Raji (cell line): ENCODE measurements around the gene ANKRD52.

Experiments
- POLR2A ChIP-seq: IDR thresholded peaks from 2 replicates; pipeline ENCODE4 v1.6.1; 2011; ENCODE audit warnings: low read depth, low read length, control low read depth; ENCODE audit not compliant: insufficient read depth

The ANKRD52 gene

DNA sequence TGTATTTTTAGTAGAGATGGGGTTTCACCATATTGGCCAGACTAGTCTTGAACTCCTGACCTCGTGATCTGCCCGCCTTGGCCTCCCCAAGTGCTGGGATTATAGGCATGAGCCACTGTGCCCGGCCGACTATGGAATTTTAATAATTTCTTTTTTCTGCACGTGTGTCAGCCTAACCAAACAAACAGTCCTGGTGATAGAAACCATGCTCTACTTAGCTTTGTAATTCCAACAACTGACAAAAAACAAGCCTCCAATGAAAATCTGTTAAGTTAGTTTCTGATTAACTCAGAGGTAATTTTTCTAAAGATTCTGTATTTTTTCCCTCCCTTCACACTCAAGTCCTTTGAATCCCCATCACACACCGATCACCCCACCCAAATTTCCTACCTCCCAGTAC is 23.8 kb upstream of the ANKRD52 start:
- TF ChIP-seq POLR2A = no peak

DNA sequence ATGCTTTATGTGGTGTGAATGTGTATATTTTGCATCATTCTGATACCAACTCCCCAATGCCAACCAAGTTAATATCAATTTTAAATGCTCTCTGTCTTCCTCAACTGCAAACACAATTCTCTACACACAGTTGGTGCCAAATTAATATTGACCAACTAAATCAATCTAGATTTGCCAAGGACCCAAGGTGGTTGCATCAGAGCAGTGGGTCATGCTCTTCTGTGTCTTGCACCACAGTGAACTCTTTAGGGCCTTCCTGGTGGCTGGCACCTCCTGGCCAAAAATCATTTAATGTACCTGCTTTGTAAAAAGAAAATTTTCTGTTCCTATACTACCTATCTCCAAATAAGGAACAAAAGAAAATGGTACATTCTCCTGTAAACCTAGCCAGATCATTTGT is 22.7 kb upstream of the ANKRD52 start:
- TF ChIP-seq POLR2A = no peak

DNA sequence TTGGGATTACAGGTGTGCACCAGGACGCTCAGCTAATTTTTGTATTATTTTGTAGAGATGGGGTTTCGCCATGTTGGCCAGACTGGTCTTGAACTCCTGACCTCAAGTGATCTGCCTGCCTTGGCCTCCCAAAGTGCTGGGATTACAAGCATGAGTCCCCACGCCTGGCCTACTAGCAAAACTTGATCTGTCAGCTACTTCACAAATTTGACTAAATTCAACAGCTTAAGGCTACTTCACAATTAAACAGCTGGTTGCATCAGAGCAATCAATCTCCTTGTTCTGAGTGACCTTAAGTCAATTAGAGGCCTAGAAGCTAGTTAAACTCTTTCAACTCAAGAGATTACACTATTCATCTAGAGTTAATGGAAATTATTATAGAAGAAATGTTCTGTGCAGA is 20.7 kb upstream of the ANKRD52 start:
- TF ChIP-seq POLR2A = no peak

DNA sequence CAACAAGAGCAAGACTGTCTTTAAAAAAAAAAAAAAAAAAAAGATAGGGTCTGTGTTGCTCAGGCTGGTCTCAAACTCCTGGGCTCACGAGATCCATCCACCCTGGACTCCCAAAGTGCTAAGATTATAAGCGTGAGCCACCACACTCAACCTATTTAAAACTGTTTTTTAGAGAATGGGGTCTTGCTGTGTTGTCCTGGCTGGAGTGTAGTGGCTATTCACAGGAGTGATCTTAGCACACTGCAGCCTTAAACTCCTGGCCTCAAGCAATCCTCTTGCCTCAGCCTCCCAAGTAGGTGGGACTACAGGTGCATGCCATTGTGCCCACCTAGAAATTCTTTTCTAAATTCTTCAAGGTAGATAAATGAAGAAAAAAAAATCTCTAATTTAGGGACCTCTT is 16.1 kb upstream of the ANKRD52 start:
- TF ChIP-seq POLR2A = no peak

DNA sequence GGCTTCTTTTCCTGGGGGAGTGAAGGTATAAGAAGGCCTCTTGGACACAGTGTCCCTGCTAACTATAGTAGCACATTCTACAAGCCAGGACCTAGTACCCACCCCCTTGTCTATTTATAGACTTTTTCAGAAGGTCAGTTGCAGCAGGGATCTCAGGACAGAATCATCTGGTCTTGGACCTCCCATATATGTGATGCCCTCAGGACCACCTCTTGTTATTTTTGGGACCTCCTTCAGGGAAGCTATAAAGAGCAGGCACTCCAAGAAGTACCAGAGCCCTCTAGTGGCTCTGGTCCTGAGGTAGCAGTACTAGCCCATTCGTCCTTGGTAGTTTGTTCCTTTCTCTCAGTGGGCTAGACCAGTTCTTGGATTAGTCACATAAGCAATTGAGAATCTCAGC is 12.8 kb upstream of the ANKRD52 start:
- TF ChIP-seq POLR2A = no peak

DNA sequence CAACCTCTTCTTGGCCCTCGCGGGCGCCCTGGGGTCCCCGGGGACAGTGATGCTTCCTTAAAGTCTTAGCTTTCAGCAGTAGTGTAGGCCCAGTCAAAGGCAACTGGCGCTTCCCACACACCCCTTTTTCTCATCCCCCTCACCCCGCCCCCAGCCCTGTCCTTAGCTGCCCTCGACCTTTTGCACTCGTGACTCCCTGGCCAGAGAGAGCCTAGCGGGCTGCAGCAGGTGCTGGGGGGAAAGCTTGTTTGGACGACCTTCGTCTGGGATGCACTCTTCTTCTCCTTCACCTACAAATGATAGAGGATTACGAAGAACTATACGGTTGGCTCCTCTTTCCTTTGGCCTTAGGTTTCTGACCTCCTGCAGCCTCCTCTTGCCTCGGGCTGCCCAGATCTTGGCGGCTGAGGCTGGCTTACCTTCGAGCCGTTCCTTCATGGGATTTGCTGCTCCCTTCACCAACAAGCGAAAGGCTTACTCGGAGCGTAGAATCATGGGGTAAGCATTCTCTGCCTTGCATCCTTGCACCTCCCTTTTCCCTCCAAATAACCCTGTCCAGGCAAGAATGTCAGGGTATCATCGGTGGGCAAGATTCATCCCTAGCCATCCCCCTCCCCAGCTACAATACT is 9.4 kb upstream of the ANKRD52 start:
- TF ChIP-seq POLR2A = no peak

DNA sequence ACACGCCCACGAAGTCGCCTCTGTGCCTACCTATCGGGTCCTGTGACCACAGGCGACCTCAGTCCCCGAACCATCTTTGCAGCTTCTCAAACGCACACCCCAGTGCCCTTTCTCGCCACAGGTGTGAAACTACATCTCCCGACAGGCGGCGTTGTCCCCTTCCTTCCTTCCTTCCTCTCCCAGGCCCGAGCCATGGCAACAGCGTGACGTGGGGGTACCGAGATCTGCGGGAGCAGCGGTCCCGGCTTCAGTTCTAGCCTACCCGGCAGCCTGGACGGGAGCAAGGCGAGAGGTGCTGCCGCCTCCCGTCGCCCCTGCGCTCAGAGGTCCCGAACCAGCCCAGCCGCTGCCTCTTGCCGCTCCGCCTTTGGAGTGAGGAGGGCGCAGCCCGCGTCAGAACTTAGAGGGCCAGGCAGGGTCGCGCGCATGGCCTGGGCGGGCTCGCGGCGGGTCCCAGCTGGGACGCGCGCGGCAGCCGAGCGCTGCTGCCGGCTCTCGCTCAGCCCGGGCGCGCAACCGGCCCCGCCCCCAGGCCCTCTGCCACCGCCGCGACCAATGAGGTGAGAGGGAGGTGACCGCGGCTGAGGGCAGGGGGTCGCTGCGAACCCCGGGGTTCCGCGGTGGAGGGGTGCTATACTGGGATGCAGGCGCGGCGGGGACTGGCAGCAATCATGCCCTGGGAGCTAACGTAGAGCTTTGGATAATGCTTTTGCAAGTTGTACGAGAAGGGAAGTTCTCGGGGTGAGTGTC is 8.7 kb upstream of the ANKRD52 start, which contains the start of gene COQ10A:
COQ10A (plus strand) TSS at position 250 of the 750 bp plus-strand sequence; CDS start at position 427, 177 bp downstream.
- TF ChIP-seq POLR2A = peak; percentile 92

DNA sequence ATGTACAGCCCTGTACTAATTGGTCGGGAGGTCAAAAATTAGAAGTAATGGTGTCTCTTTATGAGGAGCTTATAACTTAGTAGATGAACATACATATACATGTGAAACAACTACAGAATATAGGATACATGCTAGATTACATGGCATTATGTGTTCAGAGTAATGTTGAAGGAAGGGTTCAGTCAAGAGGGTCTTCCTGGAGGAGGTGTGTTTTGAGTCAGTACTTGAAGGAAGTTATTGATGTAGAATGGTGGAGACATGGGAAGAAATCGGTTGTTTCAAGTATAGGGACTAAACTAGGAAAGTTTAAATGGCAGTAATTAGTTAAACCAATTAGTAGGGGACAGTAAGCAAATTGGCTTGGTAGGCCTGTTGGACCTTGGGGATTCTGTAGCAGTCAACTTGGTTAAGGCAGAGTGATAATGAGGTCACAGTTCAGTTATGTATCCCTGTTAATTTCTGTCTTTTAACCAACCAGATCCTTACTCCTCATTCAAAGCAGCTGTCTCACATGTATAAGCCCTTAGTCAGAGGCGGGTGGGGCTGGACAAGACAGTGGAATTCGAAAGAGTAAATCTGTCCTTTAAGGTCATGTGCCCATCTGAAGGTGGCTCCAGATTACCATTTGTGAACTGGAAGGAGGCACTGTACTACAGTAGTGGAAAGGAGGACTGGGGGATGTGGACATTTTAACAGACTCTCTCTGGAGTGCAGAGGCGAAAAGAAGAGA is 3.5 kb upstream of the ANKRD52 start:
- TF ChIP-seq POLR2A = no peak

DNA sequence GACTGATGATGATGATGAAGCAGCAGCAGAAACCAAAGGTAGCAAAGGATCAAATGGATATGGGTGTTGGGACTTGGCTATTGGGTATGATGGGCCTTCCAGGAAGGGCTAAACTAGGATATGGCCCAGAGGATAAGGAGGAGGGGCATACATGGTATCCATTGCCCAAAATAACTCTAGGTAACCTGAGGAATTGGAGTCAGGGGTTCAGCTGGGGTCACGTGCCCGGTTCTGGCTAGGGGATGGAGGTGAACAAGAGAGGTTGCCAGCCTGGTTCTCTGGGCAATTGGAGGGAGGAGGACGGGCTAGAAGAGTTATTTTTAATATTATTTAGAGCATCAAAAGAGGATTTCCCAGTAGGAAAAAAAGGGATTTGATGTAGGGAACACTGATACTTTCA is 2.7 kb upstream of the ANKRD52 start:
- no peak for TF ChIP-seq POLR2A

DNA sequence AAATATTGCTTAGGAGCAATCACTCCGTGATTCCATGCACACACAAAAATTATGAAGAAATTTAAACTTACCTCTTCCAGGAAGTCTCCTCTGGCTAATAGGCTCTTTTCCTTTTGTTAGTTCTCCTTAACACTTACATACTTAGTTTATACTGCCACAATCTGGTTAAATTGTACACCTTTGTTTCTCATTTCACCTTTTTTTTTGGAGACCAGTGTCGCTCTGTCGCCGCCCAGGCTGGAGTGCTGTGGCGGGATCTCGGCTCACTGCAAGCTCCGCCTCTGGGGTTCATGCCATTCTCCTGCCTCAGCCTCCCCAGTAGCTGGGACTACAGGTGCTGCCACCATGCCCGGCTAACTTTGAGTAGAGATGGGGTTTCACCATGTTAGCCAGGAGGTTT is 2.2 kb upstream of the ANKRD52 start:
- TF ChIP-seq POLR2A = no peak

DNA sequence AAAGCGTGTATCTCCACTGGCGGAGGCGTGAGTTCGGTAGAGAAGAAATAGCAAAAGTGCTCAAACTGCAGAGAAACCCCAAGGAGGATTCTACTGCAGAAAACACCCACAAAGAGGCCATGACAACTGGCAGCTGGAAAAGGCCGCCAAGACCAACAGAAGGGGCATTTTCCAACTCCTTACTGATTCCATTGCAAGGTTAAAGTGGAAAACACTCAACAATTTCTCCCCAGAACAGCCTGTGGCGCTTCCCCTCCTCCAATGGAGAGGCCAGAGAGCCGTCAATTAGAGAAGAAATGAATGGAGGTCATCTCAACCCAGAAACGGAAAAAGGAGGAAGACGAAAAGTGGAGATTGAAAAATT is 618 bp upstream of the ANKRD52 start:
- TF ChIP-seq POLR2A = no peak

DNA sequence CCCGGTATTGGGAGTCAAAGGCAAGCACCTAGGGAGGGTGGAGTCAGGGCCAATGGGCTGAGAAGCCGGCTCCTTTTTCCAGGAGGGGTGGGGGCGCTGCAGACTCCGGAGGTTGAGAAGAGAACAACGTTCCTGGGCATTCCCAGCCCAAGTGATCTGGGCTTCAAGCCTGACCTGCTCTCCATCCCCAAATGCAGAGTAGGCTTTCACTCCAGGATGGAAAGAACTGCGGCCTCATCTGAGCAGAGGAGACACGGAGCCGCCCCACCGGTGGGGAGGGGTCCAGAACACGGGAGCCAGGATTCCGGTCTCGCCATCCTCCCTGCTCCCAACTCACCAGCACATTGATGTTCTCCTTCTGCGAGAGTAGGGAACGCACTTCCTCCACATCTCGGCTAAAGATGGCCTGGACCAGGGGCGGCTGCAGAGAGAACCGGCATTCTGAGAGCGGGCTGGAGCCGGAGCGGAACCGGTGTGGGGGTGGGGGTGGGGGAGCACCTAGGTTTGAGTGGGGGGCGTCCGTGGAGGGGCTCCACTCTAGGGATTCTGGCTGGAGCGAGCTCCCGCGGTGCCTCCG is 605 bp downstream of the ANKRD52 start:
- no peak for TF ChIP-seq POLR2A

DNA sequence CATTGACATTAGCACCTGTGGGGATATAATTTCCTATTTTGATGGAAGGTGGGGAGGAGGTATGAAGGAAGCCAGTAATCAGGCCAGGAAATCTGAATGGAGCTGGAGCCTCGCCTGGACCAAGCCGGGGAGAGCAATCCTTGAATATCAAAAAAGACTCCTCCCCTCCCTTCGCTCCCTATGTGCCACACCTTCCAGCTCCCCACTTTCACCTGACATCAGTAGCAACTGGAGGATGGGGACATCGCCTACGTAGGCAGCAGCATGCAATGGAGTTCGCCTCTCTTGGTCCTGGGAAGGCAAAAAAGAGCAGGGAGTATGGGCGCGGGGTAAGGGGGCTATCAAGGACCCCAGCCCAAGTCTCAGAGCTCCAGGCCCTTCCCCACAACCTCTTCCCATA is 1.1 kb downstream of the ANKRD52 start:
- TF ChIP-seq POLR2A = no peak

DNA sequence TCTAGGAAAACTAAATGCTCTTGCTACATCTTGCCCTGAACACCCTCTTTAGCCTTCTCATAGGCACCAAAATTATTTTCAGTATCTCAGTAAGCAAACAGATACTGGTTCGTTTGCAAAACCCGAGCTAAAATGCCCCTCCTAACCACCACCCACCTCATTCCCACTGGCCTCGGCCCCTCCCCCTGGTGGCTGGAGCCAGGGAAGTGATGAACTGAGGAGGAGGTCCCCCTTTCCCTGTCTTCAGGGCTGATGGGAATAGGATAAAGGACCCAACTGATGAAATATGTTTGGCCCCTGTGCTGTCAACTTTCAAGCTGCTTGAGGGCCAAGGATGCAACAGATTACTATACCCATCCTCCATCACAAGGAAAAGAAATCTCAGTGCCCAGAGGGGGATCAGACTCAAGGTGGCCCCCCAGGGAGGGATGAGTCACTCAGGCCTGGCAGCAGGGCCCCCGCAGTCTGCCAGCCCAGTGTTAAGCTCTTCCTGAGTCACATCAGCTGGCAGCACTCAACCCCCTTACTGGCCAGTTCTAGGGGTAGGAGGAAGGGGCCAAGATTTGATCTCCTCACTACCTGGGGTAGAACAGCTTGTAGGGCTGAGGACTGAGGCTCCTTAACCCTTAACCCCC is 1.7 kb downstream of the ANKRD52 start:
- no peak for TF ChIP-seq POLR2A

DNA sequence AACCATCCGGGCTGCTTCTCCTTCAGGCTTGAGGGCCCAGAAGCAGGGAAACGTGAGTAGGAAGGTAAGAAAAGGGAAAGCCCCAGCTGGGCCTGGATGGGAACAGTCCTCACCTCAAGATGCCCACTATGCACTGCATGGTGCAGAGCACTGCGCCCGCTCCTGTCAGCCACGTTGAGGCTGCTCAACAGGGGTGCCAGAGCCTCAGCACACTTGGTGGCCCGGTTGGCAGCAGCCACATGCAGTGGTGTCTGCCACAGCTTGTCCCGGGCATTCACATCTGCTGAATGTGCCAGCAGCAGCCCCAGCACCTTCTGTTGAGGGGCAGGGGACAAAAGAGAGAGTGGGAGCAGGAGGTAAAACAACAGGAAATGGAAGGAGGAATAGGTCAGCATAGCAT is 2.5 kb downstream of the ANKRD52 start:
- no peak for TF ChIP-seq POLR2A

DNA sequence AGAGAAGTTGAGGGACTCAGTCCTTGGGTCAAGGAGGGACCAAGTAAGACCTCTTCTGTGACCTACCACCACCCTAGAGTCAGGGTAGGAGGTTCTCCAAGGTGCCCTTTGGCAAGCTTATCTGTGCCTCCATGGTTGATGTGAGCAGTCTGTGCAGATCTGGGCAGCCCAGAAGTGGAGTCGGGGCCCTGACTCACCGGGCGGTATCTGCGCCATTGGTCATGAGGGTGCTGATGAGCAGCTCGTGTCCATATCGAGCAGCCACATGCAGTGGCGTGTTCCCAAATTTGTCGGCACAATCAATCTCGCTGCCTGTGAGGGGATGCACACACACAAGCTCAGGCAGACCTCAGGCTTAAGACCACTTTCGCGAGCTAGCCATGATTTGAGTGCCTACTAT is 5.1 kb downstream of the ANKRD52 start:
- no peak for TF ChIP-seq POLR2A

DNA sequence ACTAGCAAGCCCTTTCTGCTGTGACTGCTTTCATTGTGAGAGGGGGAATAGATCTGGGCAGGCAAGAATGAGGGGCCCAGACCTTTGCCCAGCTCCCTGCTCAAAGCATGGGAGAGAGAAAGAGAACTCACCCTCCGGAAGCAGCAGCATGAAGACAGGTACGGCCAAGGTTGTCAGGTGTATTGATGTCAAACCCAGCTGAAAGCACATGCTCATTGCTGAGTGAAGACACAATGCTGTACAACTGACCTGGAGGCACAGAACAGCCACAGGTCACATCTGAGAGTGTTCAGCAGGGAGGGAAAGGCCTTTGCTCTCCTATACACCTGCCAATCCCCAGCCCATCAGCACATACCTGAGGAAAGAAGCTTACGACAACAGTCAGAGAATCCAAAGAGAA is 5.5 kb downstream of the ANKRD52 start:
- TF ChIP-seq POLR2A = no peak
